GM06990 (cell line): ENCODE data around the gene FOXR1.
"Not testable (repeated sequence)": the region's sequence is repeated elsewhere in the genome, so short reads cannot be mapped to it uniquely, and the experiment has no call there.

Experiments
- DNase-seq: peaks from one replicate; pipeline ENCODE4 v3.0.0-alpha.2; 2011; ENCODE audit not compliant: insufficient read length; ENCODE audit errors: extremely low read depth
- H3K27me3 ChIP-seq: replicated peaks from 2 replicates; pipeline ENCODE4 v1.6.0; 2011; ENCODE audit warnings: low read length; ENCODE audit not compliant: control insufficient read depth, insufficient read depth
- H3K36me3 ChIP-seq: 2 replicates; pipeline ENCODE4 v1.5.1; 2011; ENCODE audit warnings: low read length; ENCODE audit not compliant: control insufficient read depth, insufficient read depth
- H3K4me3 ChIP-seq: replicated peaks from 2 replicates; pipeline ENCODE4 v1.5.1; 2011; ENCODE audit warnings: low read depth, mild to moderate bottlenecking, control low read depth, low read length
- CTCF ChIP-seq: IDR thresholded peaks from 2 replicates; pipeline ENCODE4 v1.5.1; 2011; ENCODE audit warnings: low read length, control low read depth, mild to moderate bottlenecking, inconsistent platforms; ENCODE audit not compliant: insufficient read depth, poor library complexity, severe bottlenecking

Gene FOXR1

GRCh38 chr11:118980191-118980881 lies 8.8 kb downstream of the FOXR1 start:
- Histone ChIP-seq H3K4me3 (no peak overlapping the region), H3K36me3 (no peaks in the 10 kb centered on the region), H3K27me3 (no peaks in the 10 kb centered on the region; the same call in none of the 2 replicates)
- no peak for DNase-seq
- no peak for TF ChIP-seq CTCF

DNA sequence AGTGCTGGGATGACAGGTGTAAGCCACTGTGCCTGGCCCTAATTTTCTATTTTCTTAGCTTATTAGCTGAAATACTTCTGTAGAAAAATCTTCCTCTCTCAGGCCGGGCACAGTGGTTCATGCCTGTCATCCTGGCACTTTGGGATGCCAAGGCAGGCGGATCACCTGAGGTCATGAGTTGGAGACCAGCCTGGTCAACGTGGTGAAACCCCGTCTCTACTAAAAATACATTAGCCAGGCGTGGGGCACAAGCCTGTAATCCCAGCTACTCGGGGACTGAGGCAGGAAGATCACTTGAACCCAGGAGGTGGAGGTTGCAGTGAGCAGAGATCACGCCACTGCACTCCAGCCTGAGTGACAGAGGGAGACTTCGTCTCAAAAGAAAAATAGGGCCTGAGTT lies 12.8 kb downstream of the FOXR1 start:
- not testable (repeated sequence) for DNase-seq, H3K36me3 ChIP-seq, H3K27me3 ChIP-seq, H3K4me3 ChIP-seq

GRCh38 chr11:118984825-118985224 lies 13.3 kb downstream of the FOXR1 start:
- Histone ChIP-seq H3K27me3 (no peaks in the 10 kb centered on the region; the same call in 1 of the 2 replicates), H3K36me3 (no peaks in the 10 kb centered on the region), H3K4me3 (no peak overlapping the region)
- no peak for TF ChIP-seq CTCF
- DNase-seq, result no peak

DNA sequence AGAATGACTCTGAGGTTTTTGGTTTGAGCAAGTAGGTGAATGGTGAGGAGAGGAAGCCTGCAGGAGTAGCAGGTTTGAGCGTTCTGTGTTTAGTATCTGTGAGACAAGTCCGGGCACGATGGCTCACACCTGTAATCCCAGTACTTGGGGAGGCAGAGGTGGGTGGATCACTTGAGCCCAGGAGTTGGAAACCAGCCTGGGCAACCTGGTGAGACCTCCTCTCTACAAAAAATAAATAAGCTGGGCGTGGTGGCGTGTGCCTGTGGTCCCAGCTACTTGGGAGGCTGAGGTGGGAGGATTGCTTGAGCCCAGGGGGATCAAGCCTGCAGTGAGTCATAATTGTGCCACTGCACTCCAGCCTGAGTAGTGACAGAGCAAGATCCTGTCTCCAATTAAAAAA lies 16.7 kb downstream of the FOXR1 start:
- no peaks in the 10 kb centered on the region for H3K36me3 ChIP-seq
- no peaks in the 10 kb centered on the region for H3K27me3 ChIP-seq
- TF ChIP-seq CTCF, result no peak
- H3K4me3 ChIP-seq, result no peak overlapping the region
- DNase-seq, result no peak

- not testable (repeated sequence) for H3K36me3 ChIP-seq, DNase-seq, H3K27me3 ChIP-seq, H3K4me3 ChIP-seq
Measured at GRCh38 chr11:118991486-118992038, 20.0 kb downstream of the FOXR1 start.

DNA sequence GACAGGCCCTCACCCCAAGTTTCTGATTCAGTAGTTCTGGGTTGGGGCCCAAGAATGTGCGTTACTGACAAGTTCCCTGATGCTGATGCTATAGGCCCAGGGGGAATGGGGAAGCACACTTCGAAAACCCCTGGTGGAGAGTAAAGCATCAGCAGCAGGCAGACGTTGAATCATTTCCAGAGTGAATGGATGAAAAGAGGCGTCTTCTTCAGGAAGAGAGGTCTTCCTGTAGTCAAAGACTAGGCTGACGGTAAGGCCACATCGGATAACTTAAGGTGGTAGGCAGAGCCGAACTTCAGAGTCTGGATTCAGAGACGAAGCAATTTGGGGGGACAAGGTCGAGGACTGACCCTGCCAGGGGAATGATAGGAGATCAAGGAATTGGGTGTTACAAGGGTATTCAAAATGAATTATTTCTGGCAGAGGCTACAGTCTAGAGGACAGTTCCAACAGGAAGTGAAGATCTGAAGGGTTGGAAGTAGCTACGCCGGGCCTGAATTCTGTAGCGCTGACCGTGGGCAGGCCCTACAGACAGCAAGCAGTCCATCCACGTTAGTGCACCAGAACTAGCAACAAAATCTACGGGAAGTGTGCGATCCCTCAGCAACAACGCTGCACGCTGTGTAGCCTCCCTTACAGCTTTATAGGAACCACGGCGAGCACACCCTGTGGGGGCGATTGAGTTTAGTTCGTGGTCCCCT lies 25.5 kb downstream of the FOXR1 start:
- peak; percentile 24 for TF ChIP-seq CTCF
- DNase-seq, result peak; percentile 41
- Histone ChIP-seq H3K4me3 (peak overlapping the region; percentile 88), H3K27me3 (no peaks in the 10 kb centered on the region), H3K36me3 (no peaks in the 10 kb centered on the region)
